Lower leg skin (tissue), 4 donors: ENCODE measurements around the gene PCDH15. TPM values are rescaled to one million over a fixed set of nuclear protein-coding genes. Genes with fewer than 3 reads are reported as not detected.

Experiments used
- DNase-seq, 2 donors: peaks; one replicate each; pipeline ENCODE4 v3.0.0-alpha.2; 2019; ENCODE audit warnings: low spot score in 2 of 2
- H3K4me3 ChIP-seq: fragments of 200-600 bp; sonication (generic); 2 replicates; pipeline ENCODE4 v1.5.1; 2017; ENCODE audit warnings: mild to moderate bottlenecking, low read depth; ENCODE audit not compliant: poor library complexity, severe bottlenecking
- POLR2A ChIP-seq, 2 donors: fragments of 450-650 bp; IDR thresholded peaks; one replicate each; pipeline ENCODE4 v1.6.1; 2016 to 2017; ENCODE audit warnings: antibody characterized with exemption in 2 of 2, mild to moderate bottlenecking in 1 of 2, moderate library complexity in 1 of 2
- WGBS, 2 donors: methylation state at CpG; one replicate each; pipeline ENCODE4 v1.1.5; 2018; 5-methylcytosine and 5-hydroxymethylcytosine counted together
- intact Hi-C: fragments of 100-400 bp; cut with DNase I; formaldehyde crosslinking; loops from one replicate; pipeline ENCODE4 v1.15.0; 2023; ENCODE audit warnings: low total_unique reads
- total RNA-seq, 4 donors: library from RNA; depleted of rRNA; stranded (reverse); fragments of >200 nt; gene quantifications; one replicate each; pipeline ENCODE4 v1.1.0, GENCODE V29; 2016
- TF ChIP-seq, protein P1 (sequence below), 3 donors: fragments of 450-650 bp; IDR thresholded peaks; one replicate each; pipeline ENCODE4 v1.5.1; 2016; ENCODE audit warnings: antibody characterized with exemption in 3 of 3, mild to moderate bottlenecking in 3 of 3, moderate library complexity in 2 of 3

PCDH15 gene
- not detected for total RNA-seq

DNA sequence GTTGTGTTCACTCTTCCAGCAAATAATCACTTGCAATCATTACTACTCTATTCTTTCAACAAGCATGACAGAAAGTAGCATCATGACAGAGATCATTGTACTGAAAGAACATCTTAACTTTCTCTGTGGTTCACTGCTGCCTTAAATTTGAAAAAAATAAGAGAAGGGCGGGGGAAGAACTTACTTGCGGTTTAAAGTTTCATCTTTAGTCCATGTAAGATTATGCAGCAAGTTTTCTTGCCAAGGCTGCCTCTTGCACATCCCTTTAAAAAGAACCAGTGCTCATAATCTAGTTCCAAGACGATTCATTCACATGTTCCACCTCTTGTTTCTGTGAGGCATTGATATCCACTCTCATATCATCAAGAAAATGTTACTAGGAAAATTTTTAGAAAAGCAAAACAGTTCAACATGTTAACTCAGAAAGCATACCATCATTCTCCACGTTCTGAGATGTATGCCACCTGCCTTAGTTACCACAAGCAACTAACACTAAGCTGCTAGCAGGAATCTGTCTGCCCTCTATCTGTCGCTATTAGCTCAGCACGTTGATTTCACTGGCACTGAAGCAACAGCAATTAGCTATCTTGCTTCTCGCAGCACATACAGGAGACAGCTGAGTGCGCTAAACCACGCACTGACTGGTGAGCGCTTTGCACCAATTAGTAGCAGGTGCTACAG is at the start of gene PCDH15:
PCDH15 (minus strand) TSS at position 491 of the 681 bp plus-strand sequence. CDS start 136,969 bp downstream, outside the sequence.
- DNase-seq = no peak
- intact Hi-C loops = no loop called here
- H3K4me3 ChIP-seq = no peak within 1 kb of the TSS
- TF ChIP-seq, protein P1, sequence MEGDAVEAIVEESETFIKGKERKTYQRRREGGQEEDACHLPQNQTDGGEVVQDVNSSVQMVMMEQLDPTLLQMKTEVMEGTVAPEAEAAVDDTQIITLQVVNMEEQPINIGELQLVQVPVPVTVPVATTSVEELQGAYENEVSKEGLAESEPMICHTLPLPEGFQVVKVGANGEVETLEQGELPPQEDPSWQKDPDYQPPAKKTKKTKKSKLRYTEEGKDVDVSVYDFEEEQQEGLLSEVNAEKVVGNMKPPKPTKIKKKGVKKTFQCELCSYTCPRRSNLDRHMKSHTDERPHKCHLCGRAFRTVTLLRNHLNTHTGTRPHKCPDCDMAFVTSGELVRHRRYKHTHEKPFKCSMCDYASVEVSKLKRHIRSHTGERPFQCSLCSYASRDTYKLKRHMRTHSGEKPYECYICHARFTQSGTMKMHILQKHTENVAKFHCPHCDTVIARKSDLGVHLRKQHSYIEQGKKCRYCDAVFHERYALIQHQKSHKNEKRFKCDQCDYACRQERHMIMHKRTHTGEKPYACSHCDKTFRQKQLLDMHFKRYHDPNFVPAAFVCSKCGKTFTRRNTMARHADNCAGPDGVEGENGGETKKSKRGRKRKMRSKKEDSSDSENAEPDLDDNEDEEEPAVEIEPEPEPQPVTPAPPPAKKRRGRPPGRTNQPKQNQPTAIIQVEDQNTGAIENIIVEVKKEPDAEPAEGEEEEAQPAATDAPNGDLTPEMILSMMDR (IDR thresholded peaks at IDR 0.05) = no peak
- TF ChIP-seq POLR2A (IDR thresholded peaks at IDR 0.05) = no peak
- 14 to 17% methylated on average over 10 of the region's 10 CpGs for WGBS, 2 donors

DNA sequence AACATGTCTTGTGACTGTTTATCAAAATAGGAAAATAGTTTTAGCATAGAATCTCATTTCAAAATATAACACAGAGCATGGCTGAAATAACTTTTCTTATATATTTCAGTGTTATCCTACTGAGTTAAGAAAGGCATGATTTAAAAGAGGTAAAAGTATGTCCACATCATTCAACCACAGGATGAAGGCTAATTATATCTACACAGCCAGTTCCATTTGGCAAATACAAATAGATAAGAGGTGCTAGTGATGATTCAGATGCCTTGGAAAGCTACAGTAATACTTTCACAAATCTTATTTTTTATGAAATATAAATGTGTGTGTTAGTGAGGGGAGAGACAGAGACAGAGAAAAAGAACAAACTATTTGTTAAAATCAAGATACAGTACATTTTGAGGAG is 42.9 kb upstream of the PCDH15 start:
- intact Hi-C loops = no loop called here

DNA sequence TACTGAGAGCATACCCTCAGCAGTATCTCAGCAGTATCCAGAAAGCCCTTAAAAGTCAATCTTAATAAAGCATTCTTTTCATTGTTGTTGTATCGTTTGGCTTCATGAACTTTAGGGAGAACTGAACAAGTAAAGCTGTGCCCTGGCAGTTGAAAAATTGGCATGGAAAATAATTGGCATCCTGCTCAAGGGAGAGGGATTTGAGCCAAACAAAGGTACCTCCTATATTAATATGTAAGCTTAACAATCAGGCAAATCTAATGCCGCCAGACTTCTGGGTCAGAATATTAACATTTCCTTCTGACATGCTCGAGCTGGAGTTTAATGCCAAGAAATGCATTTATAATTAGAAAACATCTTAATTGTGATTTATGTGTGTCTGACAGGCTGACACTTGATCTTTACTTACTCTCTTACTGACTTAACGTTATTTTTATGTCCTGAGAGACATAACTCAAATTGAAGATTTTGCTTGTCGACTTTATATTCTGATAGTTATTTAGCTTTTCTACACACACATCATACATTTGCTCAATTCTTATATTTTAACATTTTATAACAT is 42.1 kb upstream of the PCDH15 start:
- DNase-seq = no peak
- intact Hi-C loops = no loop called here
- WGBS, 2 donors = 15 to 16% methylated on average over 5 of the region's 5 CpGs
- no peak overlapping the region for H3K4me3 ChIP-seq
- TF ChIP-seq, protein P1 (IDR thresholded peaks at IDR 0.05) = no peak
- TF ChIP-seq POLR2A (IDR thresholded peaks at IDR 0.05) = no peak

More for the DNA sequence above, 42.9 kb upstream of the PCDH15 start:
- no peak for TF ChIP-seq POLR2A (IDR thresholded peaks at IDR 0.05)
- TF ChIP-seq, protein P1 (IDR thresholded peaks at IDR 0.05) = no peak
- H3K4me3 ChIP-seq = no peak overlapping the region
- no peak for DNase-seq

DNA sequence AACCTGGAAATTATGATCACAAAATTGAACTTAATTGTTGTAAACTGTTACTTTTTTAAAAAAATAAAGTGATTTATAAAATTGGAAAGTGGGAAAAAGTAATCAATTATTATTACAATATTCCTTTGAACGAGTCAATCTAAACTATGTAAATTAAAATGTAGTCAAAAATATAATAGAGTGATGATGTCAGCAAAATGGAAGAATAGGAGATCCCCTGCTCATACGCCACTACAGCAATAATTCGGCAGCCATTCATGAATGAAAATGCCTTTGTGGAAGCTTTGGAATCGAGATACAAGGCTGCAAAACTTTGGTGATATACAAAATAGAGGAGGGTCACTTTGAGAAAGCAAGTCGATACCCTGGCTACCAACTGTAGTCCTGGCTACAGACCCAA is 36.4 kb upstream of the PCDH15 start:
- intact Hi-C loops = no loop called here
- TF ChIP-seq, protein P1 (IDR thresholded peaks at IDR 0.05) = no peak
- TF ChIP-seq POLR2A (IDR thresholded peaks at IDR 0.05) = no peak
- DNase-seq = no peak
- WGBS, 2 donors = 84 to 85% methylated on average over 5 of the region's 5 CpGs
- H3K4me3 ChIP-seq = no peak overlapping the region

DNA sequence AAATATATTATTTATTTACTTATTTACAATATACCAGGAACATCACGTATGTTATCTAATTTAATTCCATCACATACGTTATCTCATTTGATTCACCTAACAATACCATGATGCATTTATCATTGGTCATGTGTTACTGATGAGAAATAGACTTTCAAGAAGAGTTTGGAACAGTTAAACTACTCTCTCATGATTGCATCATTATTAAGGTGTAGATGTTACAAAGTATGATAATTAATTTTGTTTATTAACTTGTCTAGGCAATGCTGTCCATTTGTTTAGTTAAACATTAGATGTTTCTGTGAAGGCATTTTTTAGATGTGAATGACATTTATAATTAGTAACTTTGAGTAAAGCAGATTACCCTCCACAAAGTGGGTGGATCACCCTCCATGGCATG is 32.0 kb upstream of the PCDH15 start:
- H3K4me3 ChIP-seq = no peak overlapping the region
- TF ChIP-seq, protein P1 (IDR thresholded peaks at IDR 0.05) = no peak
- TF ChIP-seq POLR2A (IDR thresholded peaks at IDR 0.05) = no peak
- 42 to 48% methylated on average over 2 of the region's 2 CpGs for WGBS, 2 donors
- intact Hi-C loops = no loop called here
- no peak for DNase-seq
